Memory B cell (primary cell): ENCODE measurements around the gene CCDC126.

Experiments used
- ATAC-seq: fragments of 150-1000 bp; cut with Tn5 transposase; 2 replicates; pipeline ENCODE4 v1.10.0; 2021; ENCODE audit warnings: low read depth, mild to moderate bottlenecking, moderate library complexity
- DNase-seq, 2 donors: peaks; one replicate each; pipeline ENCODE4 v3.0.0; 2022; ENCODE audit warnings: low spot score in 2 of 2
- H3K27ac Mint-ChIP-seq: one replicate; pipeline ENCODE4 v1.8.0; 2022; ENCODE audit warnings: mild to moderate bottlenecking, moderate library complexity, mixed read lengths
- H3K27me3 Mint-ChIP-seq: one replicate; pipeline ENCODE4 v1.8.0; 2022; ENCODE audit warnings: mixed read lengths
- H3K36me3 Mint-ChIP-seq: one replicate; pipeline ENCODE4 v1.8.0; 2022; ENCODE audit warnings: mild to moderate bottlenecking, mixed read lengths
- H3K4me1 Mint-ChIP-seq: one replicate; pipeline ENCODE4 v1.8.0; 2022; ENCODE audit warnings: mixed read lengths
- H3K4me3 Mint-ChIP-seq: one replicate; pipeline ENCODE4 v1.8.0; 2022; ENCODE audit warnings: mild to moderate bottlenecking, moderate library complexity, mixed read lengths
- H3K9me3 Mint-ChIP-seq: one replicate; pipeline ENCODE4 v1.8.0; 2022; ENCODE audit warnings: mixed read lengths

The CCDC126 gene

GRCh38 chr7:23693224-23693623 lies 96.0 kb downstream of the CCDC126 start:
- Mint-ChIP-seq H3K4me1 (peaks cover 2% of the 10 kb centered on the region), H3K36me3 (peaks cover 24% of the 10 kb centered on the region), H3K4me3 (no peak overlapping the region), H3K27ac (no peak overlapping the region), H3K27me3 (no peaks in the 10 kb centered on the region), H3K9me3 (no peaks in the 10 kb centered on the region)
- no peak for ATAC-seq
- DNase-seq: no peak
